ENCODE measurements around the gene PRRT1.
"Not testable (repeated sequence)": the region's sequence is repeated elsewhere in the genome, so short reads cannot be mapped to it uniquely, and the experiment has no call there.

The PRRT1 gene

GRCh38 chr6:32187725-32188380 is 36.1 kb upstream of the PRRT1 start:
- not testable (repeated sequence) for DNase-seq

- no peak for DNase-seq
These were observed 35.4 kb upstream of the PRRT1 start for GRCh38 chr6:32187009-32187709.

GRCh38 chr6:32186151-32186840 is 34.6 kb upstream of the PRRT1 start:
- not testable (repeated sequence) for DNase-seq

GRCh38 chr6:32185681-32186131 is 34.0 kb upstream of the PRRT1 start:
- peak; percentile 57 to 74 for DNase-seq

GRCh38 chr6:32184084-32184640 is 32.4 kb upstream of the PRRT1 start, which contains the start of gene AGER:
Gene AGER (minus strand): TSS chr6:32184253. CDS start chr6:32184222, 31 bp downstream.
- DNase-seq, result no peak

- no peak for DNase-seq
These were observed 31.8 kb upstream of the PRRT1 start for GRCh38 chr6:32183483-32184083.

GRCh38 chr6:32183030-32183429 is 31.3 kb upstream of the PRRT1 start:
- no peak for DNase-seq

GRCh38 chr6:32182555-32182981 is 30.8 kb upstream of the PRRT1 start:
- DNase-seq, result no peak

- DNase-seq, result no peak
These were observed 30.3 kb upstream of the PRRT1 start for GRCh38 chr6:32181915-32182529.

- no peak for DNase-seq
These were observed 29.5 kb upstream of the PRRT1 start for GRCh38 chr6:32181148-32181702.

- no peak for DNase-seq
These were observed 28.1 kb upstream of the PRRT1 start for GRCh38 chr6:32179766-32180405.

- DNase-seq, result no peak
These were observed 27.1 kb upstream of the PRRT1 start for GRCh38 chr6:32178547-32179440.

GRCh38 chr6:32177788-32178546 is 26.2 kb upstream of the PRRT1 start, which contains the start of gene RNF5:
Gene RNF5 (plus strand): TSS chr6:32178405. CDS start chr6:32178512, 107 bp downstream.
- peak; percentile 98 to 99 for DNase-seq

GRCh38 chr6:32177183-32177787 is 25.5 kb upstream of the PRRT1 start:
- DNase-seq, result peak; percentile 50 to 69

GRCh38 chr6:32176476-32177182 is 24.9 kb upstream of the PRRT1 start:
- no peak for DNase-seq

- DNase-seq, result peak; percentile 96
These were observed 24.2 kb upstream of the PRRT1 start, which contains the start of gene AGPAT1 for GRCh38 chr6:32175711-32176475. Gene AGPAT1 (minus strand): TSS chr6:32176084. CDS start chr6:32171496, 4,588 bp downstream.

GRCh38 chr6:32175322-32175710 is 23.6 kb upstream of the PRRT1 start:
- DNase-seq, result no peak

- no peak for DNase-seq
These were observed 22.7 kb upstream of the PRRT1 start for GRCh38 chr6:32174416-32174815.

All from CD4-positive, alpha-beta T cell treated with Interleukin-1 beta for 1 hour (primary cell).